Stimulated activated CD4-positive, alpha-beta T cell treated with anti-CD3 and anti-CD28 coated beads, Interleukin-2, amount 100 ng/mL, for 24 hours (primary cell): ENCODE measurements around the gene ABTB2.

Experiments used
- DNase-seq, 2 donors: peaks; one replicate each; pipeline ENCODE4 v3.0.0-alpha.2; 2020

The ABTB2 gene

GRCh38 chr11:34359548-34359891 is 1.7 kb upstream of the ABTB2 start:
- no peak for DNase-seq

- peak; percentile 74 to 77 for DNase-seq
These were observed 1.1 kb upstream of the ABTB2 start for GRCh38 chr11:34358728-34359547.

GRCh38 chr11:34358258-34358727 is 483 bp upstream of the ABTB2 start:
- DNase-seq = no peak

- peak; percentile 55 to 56 for DNase-seq
These were observed 703 bp downstream of the ABTB2 start for GRCh38 chr11:34356913-34357700.

- DNase-seq = peak in 1 of 2 donors; percentile 18
These were observed 1.3 kb downstream of the ABTB2 start for GRCh38 chr11:34356576-34356912.

- no peak for DNase-seq
These were observed 1.7 kb downstream of the ABTB2 start for GRCh38 chr11:34356130-34356529.

- DNase-seq = no peak
These were observed 2.1 kb downstream of the ABTB2 start for GRCh38 chr11:34355726-34356125.

- no peak for DNase-seq
These were observed 3.0 kb downstream of the ABTB2 start for GRCh38 chr11:34354782-34355181.

- no peak for DNase-seq
These were observed 3.9 kb downstream of the ABTB2 start for GRCh38 chr11:34353881-34354280.

GRCh38 chr11:34351687-34352469 is 5.9 kb downstream of the ABTB2 start:
- no peak for DNase-seq

GRCh38 chr11:34351051-34351450 is 6.8 kb downstream of the ABTB2 start:
- no peak for DNase-seq

GRCh38 chr11:34349882-34350281 is 7.9 kb downstream of the ABTB2 start:
- no peak for DNase-seq

- DNase-seq = no peak
These were observed 8.9 kb downstream of the ABTB2 start for GRCh38 chr11:34348919-34349318.

GRCh38 chr11:34348096-34348495 is 9.7 kb downstream of the ABTB2 start:
- DNase-seq = no peak

GRCh38 chr11:34346551-34346950 is 11.3 kb downstream of the ABTB2 start:
- DNase-seq = no peak

GRCh38 chr11:34345991-34346480 is 11.8 kb downstream of the ABTB2 start:
- DNase-seq = no peak

GRCh38 chr11:34345540-34345876 is 12.3 kb downstream of the ABTB2 start:
- DNase-seq = no peak

- no peak for DNase-seq
These were observed 12.9 kb downstream of the ABTB2 start for GRCh38 chr11:34344768-34345539.

- no peak for DNase-seq
These were observed 13.4 kb downstream of the ABTB2 start for GRCh38 chr11:34344410-34344767.

GRCh38 chr11:34343686-34344085 is 14.1 kb downstream of the ABTB2 start:
- no peak for DNase-seq

GRCh38 chr11:34343153-34343552 is 14.7 kb downstream of the ABTB2 start:
- no peak for DNase-seq

- no peak for DNase-seq
These were observed 15.8 kb downstream of the ABTB2 start for GRCh38 chr11:34341931-34342533.
